ENCODE measurements around the gene RTN4RL2. TPM values are rescaled to one million over a fixed set of nuclear protein-coding genes. Genes with fewer than 3 reads are reported as not detected.

The RTN4RL2 gene
- polyA plus RNA-seq, 1 donor from 2014 or later: 0.66 TPM

GRCh38 chr11:57439786-57440185 is 20.5 kb upstream of the RTN4RL2 start:
- Histone ChIP-seq H4K20me1 (ENCODE audit: insufficient read depth) (no peaks in the 10 kb centered on the region), H3K9ac (ENCODE audit: low read length) (no peak overlapping the region)

GRCh38 chr11:57440744-57441414 is 19.4 kb upstream of the RTN4RL2 start:
- Histone ChIP-seq H3F3A (ENCODE audit: insufficient read depth, low read length, poor library complexity, severe bottlenecking) (no peaks in the 10 kb centered on the region), H3K9me2 (ENCODE audit: insufficient read depth, low read length) (no peaks in the 10 kb centered on the region), H2AFZ (ENCODE audit: low read depth, low read length) (no peak overlapping the region), H3K36me3 (ENCODE audit: insufficient read depth, low read length) (no peaks in the 10 kb centered on the region), H3K4me3 (ENCODE audit: low read length) (no peak overlapping the region), H3K4me2 (ENCODE audit: low read length) (no peak overlapping the region), H4K20me1 (ENCODE audit: insufficient read depth) (no peaks in the 10 kb centered on the region), H3K27me3 (ENCODE audit: insufficient read depth, low read depth, low read length) (no peaks in the 10 kb centered on the region), H3K79me2 (replicated peaks; ENCODE audit: insufficient read depth, low read length) (no peaks in the 10 kb centered on the region), H3K9me3 (ENCODE audit: low read length) (no peaks in the 10 kb centered on the region), H3K27ac (ENCODE audit: low read length) (no peak overlapping the region), H3K9ac (ENCODE audit: low read length) (no peak overlapping the region)
- no peak for TF ChIP-seq RAD21 (conservative IDR thresholded peaks at IDR 0.05)
- no peak for TF ChIP-seq MXI1 (conservative IDR thresholded peaks at IDR 0.05; ENCODE audit: poor library complexity, severe bottlenecking)
- TF ChIP-seq SMC3 (conservative IDR thresholded peaks at IDR 0.05; ENCODE audit: poor library complexity): no peak
- no peak for TF ChIP-seq EZH2 (IDR thresholded peaks at IDR 0.05; ENCODE audit: borderline replicate concordance, insufficient read depth, low read length, poor library complexity, severe bottlenecking)
- no peak for TF ChIP-seq CTCF (IDR thresholded peaks at IDR 0.05; ENCODE audit: poor library complexity, severe bottlenecking)
- TF ChIP-seq, protein P1, sequence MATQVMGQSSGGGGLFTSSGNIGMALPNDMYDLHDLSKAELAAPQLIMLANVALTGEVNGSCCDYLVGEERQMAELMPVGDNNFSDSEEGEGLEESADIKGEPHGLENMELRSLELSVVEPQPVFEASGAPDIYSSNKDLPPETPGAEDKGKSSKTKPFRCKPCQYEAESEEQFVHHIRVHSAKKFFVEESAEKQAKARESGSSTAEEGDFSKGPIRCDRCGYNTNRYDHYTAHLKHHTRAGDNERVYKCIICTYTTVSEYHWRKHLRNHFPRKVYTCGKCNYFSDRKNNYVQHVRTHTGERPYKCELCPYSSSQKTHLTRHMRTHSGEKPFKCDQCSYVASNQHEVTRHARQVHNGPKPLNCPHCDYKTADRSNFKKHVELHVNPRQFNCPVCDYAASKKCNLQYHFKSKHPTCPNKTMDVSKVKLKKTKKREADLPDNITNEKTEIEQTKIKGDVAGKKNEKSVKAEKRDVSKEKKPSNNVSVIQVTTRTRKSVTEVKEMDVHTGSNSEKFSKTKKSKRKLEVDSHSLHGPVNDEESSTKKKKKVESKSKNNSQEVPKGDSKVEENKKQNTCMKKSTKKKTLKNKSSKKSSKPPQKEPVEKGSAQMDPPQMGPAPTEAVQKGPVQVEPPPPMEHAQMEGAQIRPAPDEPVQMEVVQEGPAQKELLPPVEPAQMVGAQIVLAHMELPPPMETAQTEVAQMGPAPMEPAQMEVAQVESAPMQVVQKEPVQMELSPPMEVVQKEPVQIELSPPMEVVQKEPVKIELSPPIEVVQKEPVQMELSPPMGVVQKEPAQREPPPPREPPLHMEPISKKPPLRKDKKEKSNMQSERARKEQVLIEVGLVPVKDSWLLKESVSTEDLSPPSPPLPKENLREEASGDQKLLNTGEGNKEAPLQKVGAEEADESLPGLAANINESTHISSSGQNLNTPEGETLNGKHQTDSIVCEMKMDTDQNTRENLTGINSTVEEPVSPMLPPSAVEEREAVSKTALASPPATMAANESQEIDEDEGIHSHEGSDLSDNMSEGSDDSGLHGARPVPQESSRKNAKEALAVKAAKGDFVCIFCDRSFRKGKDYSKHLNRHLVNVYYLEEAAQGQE (IDR thresholded peaks at IDR 0.05; ENCODE audit: borderline replicate concordance): no peak
- no peak for TF ChIP-seq POLR2AphosphoS5 (IDR thresholded peaks at IDR 0.05)
- no peak for TF ChIP-seq EP300 (conservative IDR thresholded peaks at IDR 0.05; ENCODE audit: poor library complexity, severe bottlenecking)
- TF ChIP-seq TAF1 (IDR thresholded peaks at IDR 0.05; ENCODE audit: low read depth): no peak

More at GRCh38 chr11:57439786-57440185, 20.5 kb upstream of the RTN4RL2 start:
- Histone ChIP-seq H3K27me3 (ENCODE audit: insufficient read depth, low read depth, low read length) (no peaks in the 10 kb centered on the region), H3K27ac (ENCODE audit: low read length) (no peak overlapping the region), H3K9me3 (ENCODE audit: low read length) (no peaks in the 10 kb centered on the region), H3K9me2 (ENCODE audit: insufficient read depth, low read length) (no peaks in the 10 kb centered on the region), H3F3A (ENCODE audit: insufficient read depth, low read length, poor library complexity, severe bottlenecking) (no peaks in the 10 kb centered on the region), H3K4me3 (ENCODE audit: low read length) (no peak overlapping the region), H3K4me2 (ENCODE audit: low read length) (no peak overlapping the region), H2AFZ (ENCODE audit: low read depth, low read length) (no peak overlapping the region), H3K36me3 (ENCODE audit: insufficient read depth, low read length) (no peaks in the 10 kb centered on the region), H3K79me2 (replicated peaks; ENCODE audit: insufficient read depth, low read length) (no peaks in the 10 kb centered on the region)
- TF ChIP-seq POLR2AphosphoS5 (IDR thresholded peaks at IDR 0.05) (no peak), CTCF (IDR thresholded peaks at IDR 0.05; ENCODE audit: poor library complexity, severe bottlenecking) (no peak), EP300 (conservative IDR thresholded peaks at IDR 0.05; ENCODE audit: poor library complexity, severe bottlenecking) (no peak), SMC3 (conservative IDR thresholded peaks at IDR 0.05; ENCODE audit: poor library complexity) (no peak), MXI1 (conservative IDR thresholded peaks at IDR 0.05; ENCODE audit: poor library complexity, severe bottlenecking) (no peak), RAD21 (conservative IDR thresholded peaks at IDR 0.05) (no peak), TAF1 (IDR thresholded peaks at IDR 0.05; ENCODE audit: low read depth) (no peak)
- TF ChIP-seq, protein P1 (IDR thresholded peaks at IDR 0.05; ENCODE audit: borderline replicate concordance): no peak
